MM.1S (cell line): ENCODE results near the gene S100A7.

ENCODE experiments used
- EZH2 ChIP-seq: fragments of 300-600 bp; sonication (generic); optimal IDR thresholded peaks from 2 replicates; pipeline ENCODE3; 2017; ENCODE audit warnings: low read depth, mild to moderate bottlenecking, antibody characterized with exemption, low read length, mixed read lengths
- TF ChIP-seq, protein P1 (sequence below): fragments of 300-600 bp; sonication (generic); IDR thresholded peaks from 2 replicates; pipeline ENCODE4 v1.5.1; 2016; ENCODE audit warnings: antibody characterized with exemption, low read length, mixed read lengths

DNA sequence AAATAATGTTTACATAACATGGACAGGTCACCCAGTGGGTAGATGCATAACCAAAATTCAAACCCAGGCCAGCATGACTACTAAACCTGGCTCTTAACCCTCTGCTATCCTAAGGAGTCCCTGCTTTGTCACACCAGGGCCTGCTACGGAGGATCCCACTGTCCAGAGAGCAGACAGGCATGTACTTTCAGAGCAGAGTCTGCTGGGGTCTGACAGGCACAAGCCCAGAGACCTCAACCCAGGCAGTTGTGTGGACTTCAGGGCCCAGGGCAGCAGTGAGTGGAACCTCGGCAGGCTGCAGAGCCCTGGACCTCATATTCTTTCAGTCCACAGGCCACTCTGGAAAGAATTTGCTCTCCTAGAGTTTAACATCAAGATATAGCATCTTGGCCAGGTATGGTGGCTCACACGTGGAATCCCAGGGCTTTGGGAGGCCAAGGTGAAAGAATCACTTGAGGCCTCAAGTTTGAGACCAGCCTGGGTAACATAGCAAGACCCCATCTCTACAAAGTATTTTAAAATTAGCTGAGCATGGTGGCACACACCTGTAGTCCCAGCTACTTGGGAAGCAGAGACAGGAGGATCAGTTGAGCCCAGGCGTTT is 16.1 kb upstream of the S100A7 start:
- TF ChIP-seq, protein P1, sequence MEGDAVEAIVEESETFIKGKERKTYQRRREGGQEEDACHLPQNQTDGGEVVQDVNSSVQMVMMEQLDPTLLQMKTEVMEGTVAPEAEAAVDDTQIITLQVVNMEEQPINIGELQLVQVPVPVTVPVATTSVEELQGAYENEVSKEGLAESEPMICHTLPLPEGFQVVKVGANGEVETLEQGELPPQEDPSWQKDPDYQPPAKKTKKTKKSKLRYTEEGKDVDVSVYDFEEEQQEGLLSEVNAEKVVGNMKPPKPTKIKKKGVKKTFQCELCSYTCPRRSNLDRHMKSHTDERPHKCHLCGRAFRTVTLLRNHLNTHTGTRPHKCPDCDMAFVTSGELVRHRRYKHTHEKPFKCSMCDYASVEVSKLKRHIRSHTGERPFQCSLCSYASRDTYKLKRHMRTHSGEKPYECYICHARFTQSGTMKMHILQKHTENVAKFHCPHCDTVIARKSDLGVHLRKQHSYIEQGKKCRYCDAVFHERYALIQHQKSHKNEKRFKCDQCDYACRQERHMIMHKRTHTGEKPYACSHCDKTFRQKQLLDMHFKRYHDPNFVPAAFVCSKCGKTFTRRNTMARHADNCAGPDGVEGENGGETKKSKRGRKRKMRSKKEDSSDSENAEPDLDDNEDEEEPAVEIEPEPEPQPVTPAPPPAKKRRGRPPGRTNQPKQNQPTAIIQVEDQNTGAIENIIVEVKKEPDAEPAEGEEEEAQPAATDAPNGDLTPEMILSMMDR = no peak
- TF ChIP-seq EZH2 = no peak
